Effector memory CD8-positive, alpha-beta T cell (primary cell): ENCODE results near the gene CCDC86.

Experiments
- ATAC-seq: fragments of 150-1000 bp; cut with Tn5 transposase; replicated peaks from 2 replicates; pipeline ENCODE4 v1.10.0; 2021; ENCODE audit warnings: mild to moderate bottlenecking, moderate library complexity
- DNase-seq, 3 experiments: peaks; one replicate each; pipeline ENCODE4 v3.0.0; 2021
- H3K27ac Mint-ChIP-seq, 2 donors: one replicate each; pipeline ENCODE4 v1.8.0; 2022; ENCODE audit warnings: mild to moderate bottlenecking in 2 of 2, mixed read lengths in 2 of 2, moderate library complexity in 2 of 2
- H3K27me3 Mint-ChIP-seq, 2 donors: one replicate each; pipeline ENCODE4 v1.8.0; 2022; ENCODE audit warnings: mixed read lengths in 2 of 2
- H3K36me3 Mint-ChIP-seq: one replicate; pipeline ENCODE4 v1.8.0; 2022; ENCODE audit warnings: mild to moderate bottlenecking, moderate library complexity, mixed read lengths; ENCODE audit not compliant: insufficient read depth
- H3K4me1 Mint-ChIP-seq, 2 donors: one replicate each; pipeline ENCODE4 v1.8.0; 2022; ENCODE audit warnings: low read depth in 2 of 2, mixed read lengths in 2 of 2
- H3K4me3 Mint-ChIP-seq, 2 donors: one replicate each; pipeline ENCODE4 v1.8.0; 2022; ENCODE audit warnings: mild to moderate bottlenecking in 2 of 2, mixed read lengths in 2 of 2, moderate library complexity in 2 of 2
- H3K9me3 Mint-ChIP-seq, 2 donors: one replicate each; pipeline ENCODE4 v1.8.0; 2022; ENCODE audit warnings: mixed read lengths in 2 of 2

Gene CCDC86

DNA sequence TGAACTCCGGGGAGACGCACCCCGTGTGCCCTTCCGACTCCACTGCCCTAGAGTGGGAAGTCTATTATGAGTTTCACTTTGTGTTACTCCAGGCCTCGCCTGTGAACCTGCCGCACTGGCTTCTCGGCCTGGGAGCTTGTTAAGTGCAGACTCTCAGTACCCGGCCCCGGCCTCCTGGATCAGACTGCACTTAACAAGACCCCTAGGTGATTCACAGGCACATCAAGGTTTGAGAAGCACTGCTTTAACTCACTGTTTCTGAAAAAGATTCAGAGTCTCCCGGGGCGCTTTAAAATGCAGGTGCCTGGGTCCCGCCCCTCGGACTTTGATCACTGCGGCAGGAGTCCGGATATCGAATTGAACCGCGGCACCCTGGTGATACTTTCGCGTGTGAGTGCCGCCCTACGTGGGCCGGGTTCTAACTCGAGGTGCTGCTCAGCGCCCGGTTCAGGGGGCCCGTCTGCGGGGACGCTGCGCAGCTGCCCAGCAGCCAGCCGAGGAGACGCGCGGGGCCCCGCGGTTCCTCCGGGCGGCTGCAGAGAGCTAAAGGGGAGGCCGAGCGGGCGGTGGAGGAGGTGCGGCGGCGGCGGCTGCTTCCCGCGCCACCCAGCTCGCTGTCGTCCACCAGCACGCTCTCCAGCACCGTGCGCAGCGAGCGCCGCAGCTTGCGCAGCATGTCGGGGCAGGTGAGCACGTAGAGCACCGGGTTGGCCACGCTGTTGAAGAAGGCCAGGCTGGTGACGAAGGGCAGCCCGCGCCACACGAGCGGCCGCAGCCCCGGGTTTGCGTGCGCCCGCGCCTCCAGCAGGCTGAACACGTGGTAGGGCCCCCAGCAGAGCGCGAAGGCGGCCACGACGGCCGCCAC is 10.4 kb downstream of the CCDC86 start:
- Mint-ChIP-seq H3K36me3 (peaks cover 15% of the 10 kb centered on the region), H3K27me3 (no peaks in the 10 kb centered on the region), H3K27ac (peak overlapping the region in 1 of 2 donors; percentile 41), H3K4me1 (peaks cover 0 to 1% of the 10 kb centered on the region in 2 donors), H3K9me3 (no peaks in the 10 kb centered on the region), H3K4me3 (no peak overlapping the region)
- DNase-seq, result no peak
- ATAC-seq, result no peak

GRCh38 chr11:60852982-60853950 is 11.4 kb downstream of the CCDC86 start:
- H3K9me3 Mint-ChIP-seq, result no peaks in the 10 kb centered on the region
- DNase-seq (no peak), ATAC-seq (no peak)
- H3K36me3 Mint-ChIP-seq, result peaks cover 15% of the 10 kb centered on the region
- H3K27ac Mint-ChIP-seq, result no peak overlapping the region
- H3K4me1 Mint-ChIP-seq, result peaks cover under 1 to 1% of the 10 kb centered on the region in 2 donors
- no peak overlapping the region for H3K4me3 Mint-ChIP-seq
- no peaks in the 10 kb centered on the region for H3K27me3 Mint-ChIP-seq

DNA sequence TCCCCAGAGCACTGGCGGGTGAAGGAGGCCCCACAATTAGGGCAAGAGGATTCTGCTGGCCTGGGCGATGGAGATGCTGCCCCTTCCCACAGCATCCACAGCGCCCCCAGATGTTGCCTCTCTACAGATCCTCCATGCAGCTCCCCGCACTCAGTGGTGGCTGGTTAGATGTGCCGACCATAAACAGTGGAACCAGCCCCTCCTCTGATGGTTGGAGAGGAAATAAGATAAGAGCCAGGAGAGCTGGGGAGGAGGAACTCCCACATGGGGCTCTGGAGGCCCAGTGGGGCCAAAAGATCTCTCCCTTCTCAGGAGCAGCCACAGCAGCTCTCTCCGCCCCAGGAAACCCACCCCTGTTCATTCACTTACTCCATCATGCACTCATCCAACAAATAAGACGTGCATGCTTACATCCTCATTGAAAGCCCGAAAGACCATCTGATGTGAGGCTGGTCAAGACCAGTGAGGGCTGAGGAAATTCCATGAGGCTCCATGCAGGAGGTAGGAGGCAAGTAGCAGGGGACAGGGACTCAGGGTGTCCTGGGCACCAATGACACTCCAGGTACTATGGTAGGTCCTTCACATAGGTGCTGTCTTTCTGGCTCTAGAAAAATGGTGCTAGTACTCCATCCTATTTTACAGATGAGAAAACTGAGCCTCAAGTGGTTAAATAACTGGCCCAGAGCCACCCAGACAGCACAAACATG is 12.4 kb downstream of the CCDC86 start:
- Mint-ChIP-seq H3K4me1 (peaks cover 5 to 7% of the 10 kb centered on the region in 2 donors), H3K27ac (no peak overlapping the region), H3K36me3 (peaks cover 11% of the 10 kb centered on the region), H3K4me3 (no peak overlapping the region), H3K27me3 (no peaks in the 10 kb centered on the region), H3K9me3 (no peaks in the 10 kb centered on the region)
- DNase-seq (no peak), ATAC-seq (no peak)

DNA sequence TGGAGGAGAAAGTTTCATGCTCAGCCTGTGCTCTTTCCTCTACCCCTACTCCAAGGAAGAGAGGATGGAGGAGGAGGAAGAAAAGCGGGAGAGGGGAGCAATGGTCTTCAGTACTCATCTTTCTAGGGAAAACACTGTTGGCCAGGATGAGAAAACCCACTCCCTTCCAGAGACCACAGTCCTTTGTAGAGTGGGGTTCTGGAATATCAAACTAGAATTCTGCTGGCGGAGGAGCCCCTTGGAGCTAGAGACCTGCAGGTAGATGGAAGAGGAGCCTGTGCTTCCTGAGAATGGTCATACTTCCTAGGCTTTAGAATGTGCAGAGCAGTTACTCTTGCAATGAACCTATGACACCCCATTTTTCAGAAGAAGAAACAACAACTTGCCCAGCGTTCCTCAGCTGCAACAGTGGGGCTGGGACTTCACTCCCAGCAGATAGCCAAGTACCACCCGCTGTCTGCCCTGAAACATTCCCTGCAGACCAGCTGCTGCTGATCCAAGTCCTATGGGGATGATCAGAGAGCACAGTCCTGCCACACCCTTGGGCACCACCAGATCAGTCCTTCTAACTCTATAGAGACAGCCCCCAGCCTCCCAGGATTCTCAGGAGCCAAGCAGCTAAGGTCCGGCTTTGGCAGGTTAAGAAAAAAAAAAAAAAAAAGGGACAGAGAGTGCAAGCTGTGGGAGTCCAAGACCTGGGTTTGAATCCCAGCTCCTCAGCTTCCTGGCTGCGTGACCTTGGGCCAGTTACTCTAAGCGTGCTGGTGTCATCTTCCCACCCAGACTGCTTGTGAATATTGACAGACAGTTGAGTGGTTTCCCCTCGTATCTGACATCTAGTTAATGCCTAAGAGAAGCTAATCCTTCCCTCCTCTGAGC is 13.2 kb downstream of the CCDC86 start:
- ATAC-seq (no peak), DNase-seq (no peak)
- H3K27ac Mint-ChIP-seq, result peak overlapping the region in 1 of 2 donors; percentile 79
- no peak overlapping the region for H3K4me3 Mint-ChIP-seq
- peaks cover 5 to 7% of the 10 kb centered on the region in 2 donors for H3K4me1 Mint-ChIP-seq
- peaks cover 5% of the 10 kb centered on the region for H3K36me3 Mint-ChIP-seq
- H3K27me3 Mint-ChIP-seq, result no peaks in the 10 kb centered on the region
- no peaks in the 10 kb centered on the region for H3K9me3 Mint-ChIP-seq

DNA sequence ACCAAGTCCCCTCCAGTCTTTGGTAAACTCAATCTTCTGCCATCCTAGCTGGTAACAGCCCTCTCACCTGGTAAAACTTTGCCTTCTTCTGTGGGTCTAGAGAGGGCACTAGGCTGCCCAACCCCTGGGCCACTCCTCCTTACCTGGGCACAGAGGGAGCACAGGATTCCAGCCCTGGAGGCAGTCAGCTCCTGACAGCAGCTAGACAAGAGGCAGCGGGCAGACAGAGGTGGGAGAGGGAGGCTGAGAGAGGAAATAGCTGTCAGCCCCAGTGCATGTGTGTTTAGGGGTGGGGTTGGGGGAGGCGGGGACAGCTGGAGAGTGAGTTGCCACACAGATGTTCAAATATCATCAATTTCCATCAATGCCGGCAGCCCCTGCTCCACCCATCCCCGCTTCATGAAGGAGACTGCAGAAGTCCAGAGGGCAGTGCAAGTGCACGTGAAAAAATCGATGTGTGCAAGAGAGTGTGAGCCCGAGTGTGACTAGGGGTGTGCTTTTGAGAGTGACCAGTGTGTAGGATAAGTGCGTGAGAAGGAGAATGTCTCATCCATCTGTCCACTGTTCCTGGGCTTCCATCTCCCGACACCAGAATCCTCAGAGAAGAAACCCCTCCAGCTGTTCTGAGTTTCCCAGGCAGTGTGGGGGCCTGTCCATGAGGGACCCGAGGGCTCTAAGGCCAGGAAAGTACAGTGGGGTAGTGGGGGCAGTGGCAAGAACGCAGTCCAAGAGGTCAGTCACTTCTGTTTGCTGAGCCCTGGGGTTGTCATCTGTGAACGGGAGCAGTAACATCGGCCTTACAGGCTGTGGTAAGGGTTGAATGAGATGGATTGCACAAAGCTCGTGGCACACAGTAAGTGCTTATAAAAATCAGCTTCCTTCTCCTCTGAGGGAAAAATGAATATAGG is 14.1 kb downstream of the CCDC86 start, which contains the start of gene PTGDR2:
TSS of gene PTGDR2 (minus strand) at position 225 of the 908 bp plus-strand sequence. CDS start 2,228 bp downstream, outside the sequence.
- peaks cover 3% of the 10 kb centered on the region for H3K36me3 Mint-ChIP-seq
- peak within 1 kb of the TSS in 1 of 2 donors; percentile 79 for H3K27ac Mint-ChIP-seq
- ATAC-seq (no peak), DNase-seq (no peak)
- no peaks in the 10 kb centered on the region for H3K9me3 Mint-ChIP-seq
- H3K27me3 Mint-ChIP-seq, result no peaks in the 10 kb centered on the region
- H3K4me1 Mint-ChIP-seq, result peaks cover 5 to 7% of the 10 kb centered on the region in 2 donors
- no peak within 1 kb of the TSS for H3K4me3 Mint-ChIP-seq

DNA sequence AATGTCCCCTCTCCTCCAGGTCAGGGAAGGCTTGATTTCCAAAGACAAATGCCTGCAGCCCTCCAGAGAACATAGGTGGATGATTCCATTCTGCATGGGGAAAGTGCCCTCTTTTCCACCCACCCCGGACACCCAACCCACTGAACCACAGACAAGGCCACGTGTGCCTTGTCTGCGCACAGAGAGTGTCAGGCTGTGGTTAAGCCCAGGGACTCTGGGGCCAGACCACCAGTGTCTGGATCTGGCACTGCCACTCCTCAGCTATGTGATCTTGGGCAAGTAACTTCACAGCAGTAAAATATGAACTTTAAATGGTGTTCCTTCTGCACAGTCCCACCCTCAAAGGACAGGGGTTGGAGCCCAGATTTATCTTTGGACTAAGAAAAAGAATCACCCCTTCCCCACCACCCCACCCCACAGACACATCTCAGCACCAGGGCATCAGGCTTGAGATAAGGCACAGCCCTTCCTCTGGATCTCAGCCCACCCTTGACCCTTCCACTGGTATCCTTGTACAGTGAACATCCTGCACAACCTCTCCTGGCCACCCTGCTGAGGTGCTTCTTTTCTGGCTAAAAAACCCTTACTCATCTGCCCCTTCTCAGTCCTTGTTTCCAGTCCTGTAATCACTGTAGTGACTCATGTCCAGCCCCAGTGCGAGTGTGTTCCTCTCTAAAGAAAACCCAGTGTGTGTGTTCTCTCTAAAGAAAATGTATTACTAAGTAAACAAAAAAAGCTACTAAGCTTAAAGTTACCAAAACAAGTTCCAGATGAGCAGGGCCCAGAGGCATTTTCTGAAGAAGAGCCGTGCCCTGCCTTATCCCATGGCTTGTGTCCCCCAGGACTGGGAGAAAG is 15.7 kb downstream of the CCDC86 start:
- H3K27me3 Mint-ChIP-seq, result peaks cover 0 to 6% of the 10 kb centered on the region in 2 donors
- peaks cover 5 to 7% of the 10 kb centered on the region in 2 donors for H3K4me1 Mint-ChIP-seq
- peak overlapping the region in 1 of 2 donors; percentile 11 for H3K27ac Mint-ChIP-seq
- no peaks in the 10 kb centered on the region for H3K9me3 Mint-ChIP-seq
- H3K4me3 Mint-ChIP-seq, result no peak overlapping the region
- H3K36me3 Mint-ChIP-seq, result no peaks in the 10 kb centered on the region
- no peak for DNase-seq
- peak; percentile 43 for ATAC-seq

DNA sequence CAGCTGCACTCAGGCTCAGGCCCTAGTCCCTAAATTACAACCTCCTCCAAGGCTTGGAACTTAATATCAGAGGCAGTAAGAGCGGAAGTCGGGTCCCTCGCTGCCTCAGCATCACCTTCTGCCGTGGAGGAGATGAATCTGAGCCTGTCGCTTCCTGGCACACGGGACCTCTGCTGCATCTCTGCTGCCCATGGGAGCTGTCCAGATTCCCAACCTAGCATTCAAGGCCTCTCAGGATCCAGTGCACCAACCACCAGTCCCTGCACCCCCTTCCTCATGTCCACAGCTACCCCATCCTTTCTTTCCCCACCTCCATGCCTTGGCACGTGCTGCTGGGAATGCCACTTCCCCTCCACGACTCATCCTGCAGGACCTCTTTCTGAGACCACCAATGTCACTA is 16.3 kb downstream of the CCDC86 start:
- Mint-ChIP-seq H3K27me3 (peaks cover 0 to 8% of the 10 kb centered on the region in 2 donors), H3K9me3 (no peaks in the 10 kb centered on the region), H3K4me3 (no peak overlapping the region), H3K36me3 (no peaks in the 10 kb centered on the region), H3K4me1 (peaks cover 5 to 7% of the 10 kb centered on the region in 2 donors), H3K27ac (peak overlapping the region; percentile 11 to 73)
- ATAC-seq, result no peak
- no peak for DNase-seq

- no peak overlapping the region for H3K4me3 Mint-ChIP-seq
- ATAC-seq (no peak), DNase-seq (no peak)
- H3K9me3 Mint-ChIP-seq, result no peaks in the 10 kb centered on the region
- peaks cover 0 to 8% of the 10 kb centered on the region in 2 donors for H3K27me3 Mint-ChIP-seq
- peaks cover 5 to 7% of the 10 kb centered on the region in 2 donors for H3K4me1 Mint-ChIP-seq
- no peaks in the 10 kb centered on the region for H3K36me3 Mint-ChIP-seq
- H3K27ac Mint-ChIP-seq, result peak overlapping the region; percentile 18 to 73
Measured at GRCh38 chr11:60858731-60859464, 17.0 kb downstream of the CCDC86 start.

DNA sequence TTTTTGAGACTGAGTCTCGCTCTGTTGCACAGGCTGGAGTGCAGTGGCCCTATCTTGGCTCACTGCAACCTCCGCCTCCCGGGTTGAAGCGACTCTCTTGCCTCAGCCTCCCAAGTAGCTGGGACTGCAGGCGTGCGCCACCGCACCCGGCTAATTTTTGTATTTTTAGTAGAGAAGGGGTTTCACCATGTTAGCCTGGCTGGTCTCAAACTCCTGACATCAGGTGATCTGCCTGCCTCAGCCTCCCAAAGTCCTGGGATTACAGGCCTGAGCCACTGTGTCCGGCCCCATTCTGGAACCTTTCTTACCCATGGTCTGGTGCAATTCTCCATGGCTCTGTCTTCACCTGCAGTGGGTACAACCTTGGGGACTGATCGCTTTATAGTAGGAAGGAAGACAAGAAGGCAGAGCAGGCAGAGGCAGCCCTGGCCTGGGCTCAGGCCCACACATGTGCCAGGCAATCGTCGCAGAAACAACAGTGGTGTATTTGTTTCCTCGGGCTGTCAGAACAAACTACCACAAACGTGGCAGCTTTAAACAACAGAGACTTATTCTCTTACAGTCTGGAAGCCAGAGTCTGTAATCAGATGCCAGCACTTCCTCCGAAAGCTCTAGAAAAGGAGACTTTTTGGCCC is 17.8 kb downstream of the CCDC86 start:
- peaks cover 5 to 7% of the 10 kb centered on the region in 2 donors for H3K4me1 Mint-ChIP-seq
- DNase-seq, result no peak
- no peaks in the 10 kb centered on the region for H3K9me3 Mint-ChIP-seq
- no peaks in the 10 kb centered on the region for H3K36me3 Mint-ChIP-seq
- peak overlapping the region in 1 of 2 donors; percentile 18 for H3K27ac Mint-ChIP-seq
- peaks cover 0 to 8% of the 10 kb centered on the region in 2 donors for H3K27me3 Mint-ChIP-seq
- no peak overlapping the region for H3K4me3 Mint-ChIP-seq
- no peak for ATAC-seq

DNA sequence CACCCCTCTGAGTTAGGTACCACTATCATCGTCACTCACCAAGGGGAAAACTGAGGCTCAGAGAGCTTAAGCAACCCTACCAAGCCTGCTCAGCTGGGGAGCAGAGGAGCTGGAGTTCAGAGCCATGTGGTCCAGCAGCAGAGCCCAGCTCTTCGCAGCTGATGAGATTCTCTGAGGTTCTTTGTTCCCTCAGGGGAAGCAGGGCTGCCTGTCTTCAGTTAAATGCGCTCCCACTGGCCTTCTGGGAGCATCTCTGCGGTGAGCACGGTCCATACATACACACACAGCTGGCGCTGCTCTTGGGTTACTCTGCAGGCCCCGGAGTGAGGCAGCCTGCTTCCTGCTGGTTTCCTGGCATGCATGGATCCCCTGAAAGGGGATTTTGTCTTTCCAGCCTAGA is 19.0 kb downstream of the CCDC86 start:
- peaks cover 5 to 7% of the 10 kb centered on the region in 2 donors for H3K4me1 Mint-ChIP-seq
- DNase-seq, result no peak

More for the DNA sequence above, 19.0 kb downstream of the CCDC86 start:
- Mint-ChIP-seq H3K9me3 (no peaks in the 10 kb centered on the region), H3K4me3 (no peak overlapping the region), H3K27ac (no peak overlapping the region), H3K27me3 (peaks cover 0 to 8% of the 10 kb centered on the region in 2 donors), H3K36me3 (no peaks in the 10 kb centered on the region)
- ATAC-seq, result no peak
